Stimulated activated CD4-positive, alpha-beta T cell treated with anti-CD3 and anti-CD28 coated beads, Interleukin-4, amount 100 ng/mL, for 4 hours (primary cell): ENCODE measurements around the gene WDR88.
"Not testable (repeated sequence)": the region's sequence is repeated elsewhere in the genome, so short reads cannot be mapped to it uniquely, and the experiment has no call there.

Source experiments
- DNase-seq, 2 experiments: peaks; one replicate each; pipeline ENCODE4 v3.0.0-alpha.2; 2020

WDR88 gene

GRCh38 chr19:33199441-33200265, 67.7 kb downstream of the WDR88 start:
- no peak for DNase-seq

- DNase-seq = no peak
These were observed 69.6 kb downstream of the WDR88 start for GRCh38 chr19:33201473-33201872.

- no peak for DNase-seq
These were observed 70.1 kb downstream of the WDR88 start for GRCh38 chr19:33201886-33202545.

- no peak for DNase-seq
These were observed 70.9 kb downstream of the WDR88 start for GRCh38 chr19:33202546-33203507.

- DNase-seq = no peak
These were observed 71.6 kb downstream of the WDR88 start for GRCh38 chr19:33203529-33203928.

- no peak for DNase-seq
These were observed 72.4 kb downstream of the WDR88 start for GRCh38 chr19:33204136-33204973.

- no peak for DNase-seq
These were observed 73.2 kb downstream of the WDR88 start for GRCh38 chr19:33205110-33205509.

GRCh38 chr19:33205531-33206260, 73.8 kb downstream of the WDR88 start:
- no peak for DNase-seq

- no peak for DNase-seq
These were observed 74.5 kb downstream of the WDR88 start for GRCh38 chr19:33206261-33207039.

GRCh38 chr19:33207040-33207620, 75.2 kb downstream of the WDR88 start:
- no peak for DNase-seq

GRCh38 chr19:33207903-33208302, 76.0 kb downstream of the WDR88 start:
- no peak for DNase-seq

- no peak for DNase-seq
These were observed 76.5 kb downstream of the WDR88 start for GRCh38 chr19:33208371-33208895.

GRCh38 chr19:33208904-33209849, 77.3 kb downstream of the WDR88 start:
- DNase-seq = no peak

- DNase-seq = not testable (repeated sequence)
These were observed 77.9 kb downstream of the WDR88 start for GRCh38 chr19:33209850-33210230.

GRCh38 chr19:33210266-33210940, 78.5 kb downstream of the WDR88 start:
- no peak for DNase-seq

GRCh38 chr19:33211794-33212435, 80.0 kb downstream of the WDR88 start:
- no peak for DNase-seq

GRCh38 chr19:33212436-33213172, 80.7 kb downstream of the WDR88 start:
- no peak for DNase-seq
